ENCODE results near the gene MAP2K1. TPM values are rescaled to one million over a fixed set of nuclear protein-coding genes. Genes with fewer than 3 reads are reported as not detected.

Gene MAP2K1
- total and polyA plus RNA-seq, 3 donors from 2014 or later = 26.1 to 29.6 (median 27.6) TPM

DNA sequence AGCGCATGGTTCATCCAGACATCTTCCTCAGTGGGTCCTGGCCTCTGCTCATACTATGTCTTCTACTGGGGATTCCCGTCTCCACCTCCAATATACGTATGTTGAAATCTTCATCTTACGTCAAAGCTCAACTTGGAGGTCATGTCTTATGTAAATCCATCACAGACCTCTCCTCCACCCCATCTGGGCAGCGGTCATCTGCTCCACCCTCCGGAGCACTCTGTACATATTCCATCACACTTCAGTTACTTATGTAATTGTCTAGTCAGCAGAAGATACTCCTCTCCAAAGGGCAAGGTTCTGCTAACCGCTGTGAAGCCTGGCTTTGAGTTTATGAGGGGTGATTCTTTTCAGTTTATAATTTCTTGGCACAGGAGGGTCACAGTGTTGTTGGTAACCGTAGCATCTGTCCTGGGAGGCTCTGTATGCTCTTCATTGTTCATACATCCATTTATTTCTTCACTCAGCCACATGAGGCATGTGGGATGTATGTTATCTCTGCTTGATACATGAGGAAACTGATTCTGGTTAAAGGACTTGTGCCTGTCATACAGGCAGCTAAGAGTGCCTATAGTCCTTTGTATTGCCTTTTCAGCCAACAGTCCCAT lies 22.1 kb downstream of the MAP2K1 start:
- intact Hi-C loops (cut with DNase I; ENCODE audit: low total_unique reads) = no loop called here
- no peaks in the 10 kb centered on the region for H3K9me3 ChIP-seq
- no peak for DNase-seq
- no peak for TF ChIP-seq POLR2A (IDR thresholded peaks at IDR 0.05)
- TF ChIP-seq, protein P1, sequence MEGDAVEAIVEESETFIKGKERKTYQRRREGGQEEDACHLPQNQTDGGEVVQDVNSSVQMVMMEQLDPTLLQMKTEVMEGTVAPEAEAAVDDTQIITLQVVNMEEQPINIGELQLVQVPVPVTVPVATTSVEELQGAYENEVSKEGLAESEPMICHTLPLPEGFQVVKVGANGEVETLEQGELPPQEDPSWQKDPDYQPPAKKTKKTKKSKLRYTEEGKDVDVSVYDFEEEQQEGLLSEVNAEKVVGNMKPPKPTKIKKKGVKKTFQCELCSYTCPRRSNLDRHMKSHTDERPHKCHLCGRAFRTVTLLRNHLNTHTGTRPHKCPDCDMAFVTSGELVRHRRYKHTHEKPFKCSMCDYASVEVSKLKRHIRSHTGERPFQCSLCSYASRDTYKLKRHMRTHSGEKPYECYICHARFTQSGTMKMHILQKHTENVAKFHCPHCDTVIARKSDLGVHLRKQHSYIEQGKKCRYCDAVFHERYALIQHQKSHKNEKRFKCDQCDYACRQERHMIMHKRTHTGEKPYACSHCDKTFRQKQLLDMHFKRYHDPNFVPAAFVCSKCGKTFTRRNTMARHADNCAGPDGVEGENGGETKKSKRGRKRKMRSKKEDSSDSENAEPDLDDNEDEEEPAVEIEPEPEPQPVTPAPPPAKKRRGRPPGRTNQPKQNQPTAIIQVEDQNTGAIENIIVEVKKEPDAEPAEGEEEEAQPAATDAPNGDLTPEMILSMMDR (IDR thresholded peaks at IDR 0.05) = no peak
- H3K4me3 ChIP-seq = no peak overlapping the region
- H3K4me1 ChIP-seq = peaks cover 8% of the 10 kb centered on the region
- no peak overlapping the region for H3K27ac ChIP-seq
- H3K36me3 ChIP-seq (ENCODE audit: low read depth, missing control alignments) = no peaks in the 10 kb centered on the region
- no peaks in the 10 kb centered on the region for H3K27me3 ChIP-seq
- WGBS, 2 donors = 84 to 89% methylated on average over 8 of the region's 8 CpGs

DNA sequence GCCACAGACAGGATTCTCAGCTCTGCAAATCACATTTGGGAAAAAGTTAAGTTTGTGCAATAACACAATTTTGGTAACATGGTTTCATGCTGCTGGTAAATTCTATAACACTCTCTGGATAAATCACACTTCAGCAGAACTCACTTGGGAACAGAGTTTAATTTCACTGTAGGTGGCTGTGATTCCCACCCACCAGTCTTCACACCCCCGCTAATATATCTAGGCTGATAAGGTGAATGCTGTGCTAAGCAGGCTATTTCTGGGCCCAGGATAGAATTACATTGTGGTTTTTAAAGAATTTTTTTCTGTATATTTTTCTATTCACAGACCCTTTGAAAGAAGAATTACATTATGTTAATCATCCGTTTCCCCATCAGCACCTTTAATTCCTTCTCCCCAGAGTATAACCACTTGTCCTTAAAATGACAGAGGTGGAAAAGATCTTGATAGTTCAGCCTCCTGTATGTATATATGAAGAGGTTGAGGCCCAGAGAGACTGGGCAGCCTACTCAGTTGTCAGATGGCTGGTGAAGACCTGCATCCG lies 22.9 kb downstream of the MAP2K1 start:
- WGBS, 2 donors = 71 to 80% methylated on average over 3 of the region's 3 CpGs
- peaks cover 8% of the 10 kb centered on the region for H3K4me1 ChIP-seq
- no peak overlapping the region for H3K27ac ChIP-seq
- intact Hi-C loops (cut with DNase I; ENCODE audit: low total_unique reads) = no loop called here
- TF ChIP-seq, protein P1 (IDR thresholded peaks at IDR 0.05) = no peak
- no peak for TF ChIP-seq POLR2A (IDR thresholded peaks at IDR 0.05)
- H3K36me3 ChIP-seq (ENCODE audit: low read depth, missing control alignments) = no peaks in the 10 kb centered on the region
- no peaks in the 10 kb centered on the region for H3K27me3 ChIP-seq
- no peak for DNase-seq
- H3K9me3 ChIP-seq = no peaks in the 10 kb centered on the region
- H3K4me3 ChIP-seq = no peak overlapping the region

DNA sequence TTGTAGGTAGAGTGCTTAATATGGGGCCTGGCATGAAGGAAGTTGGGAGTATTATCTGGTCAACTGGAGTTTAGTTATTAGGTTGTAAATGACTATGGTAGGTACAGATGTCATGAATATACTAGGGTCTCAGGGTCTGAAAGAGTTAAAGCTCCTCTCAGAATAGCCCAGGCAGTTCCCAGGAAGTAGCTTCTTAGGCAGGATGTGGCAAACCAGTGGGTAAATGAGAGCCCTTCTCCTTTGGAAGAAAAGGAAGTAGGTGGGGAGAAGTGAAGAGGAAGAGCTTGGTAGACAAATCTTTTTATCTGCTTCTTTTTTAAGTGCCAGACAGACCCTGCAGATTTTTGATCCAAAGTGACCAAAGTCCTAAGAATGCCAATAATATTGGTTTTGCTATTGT lies 24.5 kb downstream of the MAP2K1 start:
- Histone ChIP-seq H3K4me1 (peaks cover 8% of the 10 kb centered on the region), H3K27me3 (no peaks in the 10 kb centered on the region), H3K9me3 (no peaks in the 10 kb centered on the region), H3K36me3 (ENCODE audit: low read depth, missing control alignments) (no peaks in the 10 kb centered on the region), H3K27ac (no peak overlapping the region), H3K4me3 (no peak overlapping the region)
- TF ChIP-seq, protein P1 (IDR thresholded peaks at IDR 0.05) = no peak
- no peak for TF ChIP-seq POLR2A (IDR thresholded peaks at IDR 0.05)
- intact Hi-C loops (cut with DNase I; ENCODE audit: low total_unique reads) = no loop called here
- DNase-seq = no peak

DNA sequence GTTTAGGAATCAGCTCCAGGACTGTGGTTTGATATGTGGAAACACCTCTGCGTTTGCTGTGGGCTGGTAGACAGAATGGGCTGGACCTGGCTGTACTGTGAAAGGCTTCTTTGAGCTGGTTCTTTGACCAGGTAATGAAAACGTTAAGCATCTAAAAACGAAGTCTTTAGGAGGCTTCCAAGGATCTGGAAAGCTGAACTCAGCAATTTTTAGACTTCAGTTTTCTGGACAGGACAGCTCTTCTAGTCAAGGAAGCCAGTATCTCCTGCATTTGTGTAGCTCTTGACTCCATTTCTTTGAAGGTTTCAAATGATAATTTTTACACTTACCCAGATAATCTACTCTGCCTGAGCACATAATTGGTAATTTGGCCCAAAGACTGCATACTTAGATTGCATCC lies 25.5 kb downstream of the MAP2K1 start:
- intact Hi-C loops (cut with DNase I; ENCODE audit: low total_unique reads) = no loop called here
- DNase-seq = no peak
- no peaks in the 10 kb centered on the region for H3K36me3 ChIP-seq (ENCODE audit: low read depth, missing control alignments)
- H3K4me3 ChIP-seq = no peak overlapping the region
- TF ChIP-seq, protein P1 (IDR thresholded peaks at IDR 0.05) = no peak
- no peak for TF ChIP-seq POLR2A (IDR thresholded peaks at IDR 0.05)
- no peaks in the 10 kb centered on the region for H3K27me3 ChIP-seq
- 73 to 76% methylated on average over 3 of the region's 3 CpGs for WGBS, 2 donors
- H3K27ac ChIP-seq = no peak overlapping the region
- peaks cover 8% of the 10 kb centered on the region for H3K4me1 ChIP-seq
- H3K9me3 ChIP-seq = no peaks in the 10 kb centered on the region

DNA sequence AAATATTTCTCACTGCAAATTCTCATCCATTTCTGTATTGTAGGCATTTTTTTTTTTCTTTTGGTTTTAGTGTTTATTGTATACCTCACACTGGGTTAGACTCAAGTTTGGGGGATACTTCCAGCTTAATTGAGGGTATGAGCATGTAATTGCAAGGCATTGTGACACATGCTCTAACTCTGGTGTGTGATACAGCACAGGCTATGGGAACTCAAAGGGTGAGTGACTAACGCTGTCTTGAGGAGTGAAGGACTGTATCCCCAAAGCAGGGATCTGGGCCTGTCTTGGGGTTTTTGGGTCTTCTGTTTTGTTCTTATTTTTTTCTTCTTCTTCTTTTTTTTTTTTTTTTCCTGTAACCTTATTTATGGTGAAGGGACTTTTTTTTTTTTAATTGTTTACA lies 26.9 kb downstream of the MAP2K1 start:
- Histone ChIP-seq H3K27me3 (no peaks in the 10 kb centered on the region), H3K4me3 (no peak overlapping the region), H3K9me3 (no peaks in the 10 kb centered on the region), H3K4me1 (peaks cover 8% of the 10 kb centered on the region), H3K36me3 (ENCODE audit: low read depth, missing control alignments) (no peaks in the 10 kb centered on the region), H3K27ac (no peak overlapping the region)
- DNase-seq = no peak
- intact Hi-C loops (cut with DNase I; ENCODE audit: low total_unique reads) = no loop called here
- TF ChIP-seq, protein P1 (IDR thresholded peaks at IDR 0.05) = no peak
- TF ChIP-seq POLR2A (IDR thresholded peaks at IDR 0.05) = no peak
- WGBS, 2 donors = 86 to 93% methylated on average over 1 of the region's 1 CpG
